ENCODE data around the gene FGF14. TPM values are rescaled to one million over a fixed set of nuclear protein-coding genes. Genes with fewer than 3 reads are reported as not detected.

FGF14 gene
- total and polyA plus RNA-seq, 2 donors (not counting 1 experiment from before 2014, with no cell fraction given) = under 0.01 TPM; not detected in 1

GRCh38 chr13:101977475-101977874 lies 424.4 kb downstream of the FGF14 start:
- H3K79me2 ChIP-seq (ENCODE audit: control insufficient read depth, insufficient read depth, low read length) = no peaks in the 10 kb centered on the region
- H3K4me3 ChIP-seq (ENCODE audit: control extremely low read depth in 1 of 5, extremely low read depth in 1 of 5, insufficient read depth in 1 of 5, low read depth in 2 of 5, low read length in 4 of 5) = no peak overlapping the region
- Mint-ChIP-seq H3K4me1 (no peaks in the 10 kb centered on the region), H3K27ac (no peak overlapping the region), H3K27me3 (peaks cover 7% of the 10 kb centered on the region), H3K9me3 (ENCODE audit: insufficient read depth) (no peaks in the 10 kb centered on the region), H3K4me3 (no peak overlapping the region)
- H3K27me3 ChIP-seq (replicated peaks in 1 of 4; ENCODE audit: control extremely low read depth in 1 of 4, control insufficient read depth in 3 of 4, insufficient read depth in 4 of 4, low read length in 3 of 4) = no peaks in the 10 kb centered on the region
- no peak for TF ChIP-seq EZH2 (IDR thresholded peaks at IDR 0.05; ENCODE audit: borderline replicate concordance, insufficient read depth, low read depth, low read length, poor library complexity, severe bottlenecking)
- TF ChIP-seq CTCF (IDR thresholded peaks at IDR 0.05) = no peak
- ATAC-seq (ENCODE audit: low read depth) (no peak), DNase-seq (no peak)
- H3K9ac ChIP-seq (ENCODE audit: low read length) = no peak overlapping the region
- WGBS (ENCODE audit: insufficient coverage) = 17% methylated on average over 1 of the region's 3 CpGs
- H3K4me1 ChIP-seq (ENCODE audit: control insufficient read depth in 2 of 2, insufficient read depth in 2 of 2, low read length in 2 of 2) = no peaks in the 10 kb centered on the region
- ChIA-PET CTCF (no interaction called here), POLR2A (no interaction called here)
- no peak overlapping the region for H3K4me2 ChIP-seq (replicated peaks; ENCODE audit: low read depth, low read length, poor library complexity, severe bottlenecking)
- H3K9me3 ChIP-seq (ENCODE audit: control extremely low read depth in 1 of 3, control insufficient read depth in 2 of 3, insufficient read depth in 1 of 3, low read length in 2 of 3) = no peaks in the 10 kb centered on the region
- intact Hi-C loops (cut with micrococcal nuclease) = no loop called here
- H3K27ac ChIP-seq (ENCODE audit: low read length in 2 of 2) = no peak overlapping the region
- no peaks in the 10 kb centered on the region for H4K20me1 ChIP-seq (ENCODE audit: control insufficient read depth, insufficient read depth, low read length, poor library complexity, severe bottlenecking)
- H3K36me3 ChIP-seq (replicated peaks in 1 of 2; ENCODE audit: control extremely low read depth in 1 of 2, control insufficient read depth in 1 of 2, extremely low read depth in 1 of 2, insufficient read depth in 2 of 2, low read length in 1 of 2) = no peaks in the 10 kb centered on the region
- no peak overlapping the region for H2AFZ ChIP-seq (ENCODE audit: insufficient read depth, low read depth, low read length, poor library complexity, severe bottlenecking)

- H3K27ac ChIP-seq (ENCODE audit: low read length in 2 of 2) = no peak overlapping the region
- WGBS (ENCODE audit: insufficient coverage) = 63% methylated on average over 2 of the region's 4 CpGs
- TF ChIP-seq EZH2 (IDR thresholded peaks at IDR 0.05; ENCODE audit: borderline replicate concordance, insufficient read depth, low read depth, low read length, poor library complexity, severe bottlenecking) = no peak
- no peak for TF ChIP-seq CTCF (IDR thresholded peaks at IDR 0.05)
- Mint-ChIP-seq H3K4me1 (no peaks in the 10 kb centered on the region), H3K9me3 (ENCODE audit: insufficient read depth) (no peaks in the 10 kb centered on the region), H3K27ac (no peak overlapping the region), H3K27me3 (peaks cover 3% of the 10 kb centered on the region), H3K4me3 (no peak overlapping the region)
- DNase-seq (no peak), ATAC-seq (ENCODE audit: low read depth) (no peak)
- H3K27me3 ChIP-seq (replicated peaks in 1 of 4; ENCODE audit: control extremely low read depth in 1 of 4, control insufficient read depth in 3 of 4, insufficient read depth in 4 of 4, low read length in 3 of 4) = no peaks in the 10 kb centered on the region
- H3K4me3 ChIP-seq (ENCODE audit: control extremely low read depth in 1 of 5, extremely low read depth in 1 of 5, insufficient read depth in 1 of 5, low read depth in 2 of 5, low read length in 4 of 5) = no peak overlapping the region
- ChIA-PET CTCF (no interaction called here), POLR2A (no interaction called here)
- H2AFZ ChIP-seq (ENCODE audit: insufficient read depth, low read depth, low read length, poor library complexity, severe bottlenecking) = no peak overlapping the region
- intact Hi-C loops (cut with micrococcal nuclease) = no loop called here
- H3K36me3 ChIP-seq (replicated peaks in 1 of 2; ENCODE audit: control extremely low read depth in 1 of 2, control insufficient read depth in 1 of 2, extremely low read depth in 1 of 2, insufficient read depth in 2 of 2, low read length in 1 of 2) = no peaks in the 10 kb centered on the region
- H3K79me2 ChIP-seq (ENCODE audit: control insufficient read depth, insufficient read depth, low read length) = no peaks in the 10 kb centered on the region
- no peaks in the 10 kb centered on the region for H3K4me1 ChIP-seq (ENCODE audit: control insufficient read depth in 2 of 2, insufficient read depth in 2 of 2, low read length in 2 of 2)
- H3K9ac ChIP-seq (ENCODE audit: low read length) = no peak overlapping the region
- H3K9me3 ChIP-seq (ENCODE audit: control extremely low read depth in 1 of 3, control insufficient read depth in 2 of 3, insufficient read depth in 1 of 3, low read length in 2 of 3) = no peaks in the 10 kb centered on the region
- H4K20me1 ChIP-seq (ENCODE audit: control insufficient read depth, insufficient read depth, low read length, poor library complexity, severe bottlenecking) = no peaks in the 10 kb centered on the region
- no peak overlapping the region for H3K4me2 ChIP-seq (replicated peaks; ENCODE audit: low read depth, low read length, poor library complexity, severe bottlenecking)
Observed at GRCh38 chr13:101972191-101972590, 429.7 kb downstream of the FGF14 start.

Data from B cell (primary cell).